B cell (primary cell): ENCODE measurements around the gene HTR7. TPM values are rescaled to one million over a fixed set of nuclear protein-coding genes. Genes with fewer than 3 reads are reported as not detected.

Experiments used
- ATAC-seq: fragments of 200-7000 bp; cut with Tn5 transposase; one replicate; pipeline ENCODE4 v1.10.0; 2021; ENCODE audit warnings: low read depth, mild to moderate bottlenecking, moderate number of reproducible peaks, moderate library complexity
- CTCF ChIA-PET: fragments of 350-600 bp; sonication (Branson Sonifier 250); formaldehyde crosslinking; loops from one replicate; lab custom pipeline; 2021; ENCODE audit warnings: antibody characterized with exemption, inconsistent platforms; lab: Charles Lee
- POLR2A ChIA-PET: fragments of 350-600 bp; sonication (Branson Sonifier 250); formaldehyde crosslinking; loops from one replicate; lab custom pipeline; 2021; ENCODE audit warnings: antibody characterized with exemption; lab: Charles Lee
- DNase-seq: peaks from one replicate; pipeline ENCODE4 v3.0.0; 2013
- H2AFZ ChIP-seq: 2 replicates; pipeline ENCODE4 v1.6.1; 2012; ENCODE audit warnings: mild to moderate bottlenecking, low read depth, low read length; ENCODE audit not compliant: insufficient read depth, poor library complexity, severe bottlenecking
- H3K27ac ChIP-seq, 2 donors: 1 replicate in 1 of 2; 2 replicates in 1 of 2; pipeline ENCODE4 v1.5.1; 2012 to 2013; ENCODE audit warnings: low read length in 2 of 2, mild to moderate bottlenecking in 2 of 2, moderate library complexity in 1 of 2
- H3K27me3 ChIP-seq, 4 experiments: fragments of 200-600 bp in 1 of 4; sonication (generic) in 1 of 4; replicated peaks in 1 of 4; 1 replicate in 2 of 4; 2 replicates in 2 of 4; pipeline versions ENCODE4 v1.6.1 to v1.7.0; 2013 to 2016; ENCODE audit warnings: low read length in 3 of 4, mild to moderate bottlenecking in 2 of 4, mixed read lengths in 1 of 4, moderate library complexity in 1 of 4; ENCODE audit not compliant: insufficient read depth in 4 of 4, control insufficient read depth in 3 of 4; ENCODE audit errors: control extremely low read depth in 1 of 4
- H3K36me3 ChIP-seq, 2 experiments: replicated peaks in 1 of 2; 1 replicate in 1 of 2; 2 replicates in 1 of 2; pipeline versions ENCODE4 v1.6.1 to v1.7.1; 2013; ENCODE audit warnings: low read length in 1 of 2; ENCODE audit not compliant: insufficient read depth in 2 of 2, control insufficient read depth in 1 of 2; ENCODE audit errors: control extremely low read depth in 1 of 2, extremely low read depth in 1 of 2
- H3K4me1 ChIP-seq, 2 donors: fragments of 200-600 bp in 1 of 2; sonication (generic) in 1 of 2; 1 replicate in 1 of 2; 2 replicates in 1 of 2; pipeline versions ENCODE4 v1.5.1 to v1.6.1; 2013 to 2017; ENCODE audit warnings: low read length in 2 of 2; ENCODE audit not compliant: control insufficient read depth in 2 of 2, insufficient read depth in 2 of 2
- H3K4me2 ChIP-seq: replicated peaks from 2 replicates; pipeline ENCODE3; 2012; ENCODE audit warnings: mild to moderate bottlenecking, low read depth, low read length; ENCODE audit not compliant: poor library complexity, severe bottlenecking
- H3K4me3 ChIP-seq, 5 experiments: fragments of 200-600 bp in 1 of 5; sonication (generic) in 1 of 5; 1 replicate in 3 of 5; 2 replicates in 2 of 5; pipeline versions ENCODE4 v1.5.1 to v1.7.0; 2011 to 2016; ENCODE audit warnings: low read length in 4 of 5, mild to moderate bottlenecking in 4 of 5, low read depth in 2 of 5, control low read depth in 1 of 5, moderate library complexity in 1 of 5; ENCODE audit not compliant: insufficient read depth in 1 of 5; ENCODE audit errors: control extremely low read depth in 1 of 5, extremely low read depth in 1 of 5
- H3K79me2 ChIP-seq: fragments of 200-600 bp; sonication (generic); one replicate; pipeline ENCODE4 v1.6.0; 2016; ENCODE audit warnings: low read length; ENCODE audit not compliant: control insufficient read depth, insufficient read depth
- H3K9ac ChIP-seq: fragments of 200-600 bp; sonication (generic); 2 replicates; pipeline ENCODE4 v1.6.1; 2017; ENCODE audit warnings: mild to moderate bottlenecking, low read length, moderate library complexity
- H3K9me3 ChIP-seq, 3 donors: one replicate each; pipeline versions ENCODE4 v1.6.1 to v1.7.1; 2013; ENCODE audit warnings: low read length in 2 of 3; ENCODE audit not compliant: control insufficient read depth in 2 of 3, insufficient read depth in 1 of 3; ENCODE audit errors: control extremely low read depth in 1 of 3
- H4K20me1 ChIP-seq: 2 replicates; pipeline ENCODE4 v1.6.0; 2012; ENCODE audit warnings: mild to moderate bottlenecking, low read length; ENCODE audit not compliant: insufficient read depth, control insufficient read depth, poor library complexity, severe bottlenecking
- H3K27ac Mint-ChIP-seq: one replicate; pipeline ENCODE4 v1.8.0; 2021; ENCODE audit warnings: mixed read lengths
- H3K27me3 Mint-ChIP-seq: one replicate; pipeline ENCODE4 v1.8.0; 2021; ENCODE audit warnings: mixed read lengths
- H3K4me1 Mint-ChIP-seq: one replicate; pipeline ENCODE4 v1.8.0; 2021; ENCODE audit warnings: mixed read lengths
- H3K4me3 Mint-ChIP-seq: one replicate; pipeline ENCODE4 v1.8.0; 2021; ENCODE audit warnings: mixed read lengths
- H3K9me3 Mint-ChIP-seq: one replicate; pipeline ENCODE4 v1.8.0; 2022; ENCODE audit warnings: mixed read lengths; ENCODE audit not compliant: insufficient read depth
- CTCF ChIP-seq: fragments of 200-600 bp; IDR thresholded peaks from one replicate; pipeline ENCODE4 v1.8.0; 2022; ENCODE audit warnings: antibody characterized with exemption, mild to moderate bottlenecking
- EZH2 ChIP-seq: IDR thresholded peaks from 2 replicates; pipeline ENCODE4 v1.6.1; 2012; ENCODE audit warnings: borderline replicate concordance, low read depth, mild to moderate bottlenecking, moderate library complexity, low read length; ENCODE audit not compliant: insufficient read depth, poor library complexity, severe bottlenecking
- WGBS: methylation state at CpG from one replicate; pipeline ENCODE4 v1.1.5; 2013; ENCODE audit warnings: missing lambda C conversion rate; ENCODE audit not compliant: insufficient coverage; 5-methylcytosine and 5-hydroxymethylcytosine counted together
- intact Hi-C: fragments of 100-400 bp; cut with micrococcal nuclease; formaldehyde crosslinking; loops from one replicate; pipeline ENCODE4 v1.10.0; 2022
- polyA plus RNA-seq: library from polyadenylated mRNA; depleted of rRNA; stranded (reverse); fragments of >200 nt; gene quantifications from 2 replicates; pipeline ENCODE4 v1.2.3, GENCODE V29; 2012
- total RNA-seq, 2 donors: library from RNA; stranded (reverse); fragments of 120-200 nt in 1 of 2; gene quantifications; 1 replicate in 1 of 2; 2 replicates in 1 of 2; pipeline versions ENCODE4 v1.2.3 to v1.2.4, GENCODE V29; 2013 to 2022

Gene HTR7
- total and polyA plus RNA-seq, 2 donors (not counting 1 experiment from before 2014, with no cell fraction given), result 0.03 TPM; not detected in 1

GRCh38 chr10:90845726-90846125, 12.1 kb downstream of the HTR7 start:
- POLR2A ChIA-PET, result no interaction called here

GRCh38 chr10:90842725-90843124, 15.1 kb downstream of the HTR7 start:
- H3K9me3 Mint-ChIP-seq, result no peaks in the 10 kb centered on the region
- H3K4me3 Mint-ChIP-seq, result no peak overlapping the region
- no peaks in the 10 kb centered on the region for H3K4me1 Mint-ChIP-seq
- DNase-seq (no peak), ATAC-seq (no peak)
- H3K27me3 Mint-ChIP-seq, result peaks cover 36% of the 10 kb centered on the region
- 0% methylated on average over 1 of the region's 1 CpG for WGBS
- Histone ChIP-seq H2AFZ (no peak overlapping the region), H3K4me2 (no peak overlapping the region), H3K79me2 (no peaks in the 10 kb centered on the region), H3K36me3 (no peaks in the 10 kb centered on the region), H3K9ac (no peak overlapping the region), H3K9me3 (peaks cover 0 to 3% (median 0%) of the 10 kb centered on the region in 3 donors), H3K27me3 (peaks cover 0 to 5% (median 2%) of the 10 kb centered on the region in 4 experiments), H4K20me1 (no peaks in the 10 kb centered on the region), H3K27ac (no peak overlapping the region), H3K4me1 (no peaks in the 10 kb centered on the region), H3K4me3 (no peak overlapping the region)
- POLR2A ChIA-PET, result no interaction called here
- intact Hi-C loops, result no loop called here
- CTCF ChIA-PET, result interaction anchor here (0.7 kb wide), 1 partner anchor 188 kb away, joined by 3 read pairs; no protein-coding TSS in a partner anchor
- H3K27ac Mint-ChIP-seq, result no peak overlapping the region
- TF ChIP-seq CTCF, result no peak
- TF ChIP-seq EZH2, result no peak

More at GRCh38 chr10:90845726-90846125, 12.1 kb downstream of the HTR7 start:
- peaks cover 3% of the 10 kb centered on the region for H3K9me3 Mint-ChIP-seq
- H3K4me3 Mint-ChIP-seq, result no peak overlapping the region
- no peak overlapping the region for H2AFZ ChIP-seq
- TF ChIP-seq CTCF (no peak), EZH2 (no peak)
- H3K4me3 ChIP-seq, result no peak overlapping the region
- no peaks in the 10 kb centered on the region for H4K20me1 ChIP-seq
- no peak overlapping the region for H3K27ac Mint-ChIP-seq
- WGBS, result 89% methylated on average over 3 of the region's 3 CpGs
- ATAC-seq, result no peak
- intact Hi-C loops, result no loop called here
- DNase-seq, result no peak
- peaks cover 0 to 8% (median 6%) of the 10 kb centered on the region in 3 donors for H3K9me3 ChIP-seq
- H3K27me3 ChIP-seq, result peaks cover 0 to 10% (median 4%) of the 10 kb centered on the region in 4 experiments
- H3K4me1 ChIP-seq, result no peaks in the 10 kb centered on the region
- no peaks in the 10 kb centered on the region for H3K4me1 Mint-ChIP-seq
- no peak overlapping the region for H3K27ac ChIP-seq
- no peak overlapping the region for H3K9ac ChIP-seq
- no peaks in the 10 kb centered on the region for H3K36me3 ChIP-seq
- no peak overlapping the region for H3K4me2 ChIP-seq
- no peaks in the 10 kb centered on the region for H3K79me2 ChIP-seq
- peaks cover 35% of the 10 kb centered on the region for H3K27me3 Mint-ChIP-seq
- CTCF ChIA-PET, result no interaction called here
